Measurements from ENCODE around the gene DLG4.
A peak's percentile ranks its signal among the peaks of the same experiment; 100 is the strongest.

Gene DLG4

DNA sequence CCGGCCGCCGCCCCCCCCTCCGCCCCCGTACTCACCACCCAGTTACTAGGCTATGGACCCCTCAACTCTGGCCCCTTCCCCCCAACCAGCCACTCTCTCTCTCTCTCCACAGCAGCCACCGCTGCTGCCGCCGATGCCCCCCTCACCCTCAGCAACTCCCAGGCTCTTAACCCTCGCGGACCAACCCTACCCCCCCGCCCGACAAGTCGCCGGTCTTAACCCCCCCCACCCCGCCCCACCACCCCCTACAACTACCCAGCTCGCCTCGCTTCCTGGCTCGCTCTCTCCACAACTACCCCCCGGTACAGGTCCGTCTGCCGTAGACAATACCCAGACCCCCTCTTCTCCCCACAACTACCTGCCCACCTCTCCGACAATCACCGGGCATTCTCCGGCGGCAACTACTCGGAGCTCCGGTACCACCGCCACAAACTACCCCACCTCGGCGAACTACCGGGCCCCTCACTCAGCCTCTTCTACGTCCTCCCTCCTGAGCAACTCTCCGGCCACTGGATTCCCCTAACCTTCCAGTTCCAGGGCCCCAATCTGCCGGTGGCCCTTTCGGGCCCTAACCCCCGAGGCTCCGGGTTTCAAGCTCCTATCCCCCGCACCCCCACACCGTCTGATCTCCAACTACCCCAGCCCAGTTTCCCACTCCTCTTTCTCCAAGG, 18.9 kb upstream of the DLG4 start:
- 0% methylated on average over 27 to 32 of the region's 39 CpGs for WGBS, 2 experiments
- no peaks in the 10 kb centered on the region for H3K9me3 ChIP-seq (ENCODE audit: control insufficient read depth, low read length)
- no peaks in the 10 kb centered on the region for H3K27me3 ChIP-seq (ENCODE audit: control insufficient read depth, insufficient read depth, low read length, poor library complexity, severe bottlenecking)
- peaks cover 15% of the 10 kb centered on the region for H3K4me1 ChIP-seq (ENCODE audit: control insufficient read depth, insufficient read depth, low read length)
- H3K4me3 ChIP-seq (ENCODE audit: insufficient read depth, low read depth, low read length) = peak overlapping the region; percentile 70
- peaks cover 22% of the 10 kb centered on the region for H3K36me3 ChIP-seq (ENCODE audit: control insufficient read depth, insufficient read depth, low read length)
- H3K27ac ChIP-seq (ENCODE audit: insufficient read depth, low read depth, low read length, poor library complexity, severe bottlenecking) = peak overlapping the region; percentile 52

- Histone ChIP-seq H3K4me3 (ENCODE audit: insufficient read depth, low read depth, low read length) (peak overlapping the region; percentile 70), H3K27ac (ENCODE audit: insufficient read depth, low read depth, low read length, poor library complexity, severe bottlenecking) (peak overlapping the region; percentile 85), H3K4me1 (ENCODE audit: control insufficient read depth, insufficient read depth, low read length) (peaks cover 15% of the 10 kb centered on the region), H3K36me3 (ENCODE audit: control insufficient read depth, insufficient read depth, low read length) (peaks cover 22% of the 10 kb centered on the region), H3K27me3 (ENCODE audit: control insufficient read depth, insufficient read depth, low read length, poor library complexity, severe bottlenecking) (no peaks in the 10 kb centered on the region), H3K9me3 (ENCODE audit: control insufficient read depth, low read length) (no peaks in the 10 kb centered on the region)
- 0% methylated on average over 69 to 73 of the region's 73 CpGs for WGBS, 2 experiments
These were observed 18.3 kb upstream of the DLG4 start for GRCh38 chr17:7237761-7238419.

GRCh38 chr17:7237266-7237760, 17.7 kb upstream of the DLG4 start:
- Histone ChIP-seq H3K9me3 (ENCODE audit: control insufficient read depth, low read length) (no peaks in the 10 kb centered on the region), H3K4me1 (ENCODE audit: control insufficient read depth, insufficient read depth, low read length) (peaks cover 17% of the 10 kb centered on the region), H3K4me3 (ENCODE audit: insufficient read depth, low read depth, low read length) (peak overlapping the region; percentile 70), H3K27ac (ENCODE audit: insufficient read depth, low read depth, low read length, poor library complexity, severe bottlenecking) (peak overlapping the region; percentile 85), H3K27me3 (ENCODE audit: control insufficient read depth, insufficient read depth, low read length, poor library complexity, severe bottlenecking) (no peaks in the 10 kb centered on the region), H3K36me3 (ENCODE audit: control insufficient read depth, insufficient read depth, low read length) (peaks cover 22% of the 10 kb centered on the region)
- 51 to 55% methylated on average over 6 of the region's 6 CpGs for WGBS, 2 experiments

GRCh38 chr17:7236808-7237207, 17.2 kb upstream of the DLG4 start:
- Histone ChIP-seq H3K4me1 (ENCODE audit: control insufficient read depth, insufficient read depth, low read length) (peaks cover 22% of the 10 kb centered on the region), H3K36me3 (ENCODE audit: control insufficient read depth, insufficient read depth, low read length) (peaks cover 22% of the 10 kb centered on the region), H3K27ac (ENCODE audit: insufficient read depth, low read depth, low read length, poor library complexity, severe bottlenecking) (no peak overlapping the region), H3K9me3 (ENCODE audit: control insufficient read depth, low read length) (no peaks in the 10 kb centered on the region), H3K27me3 (ENCODE audit: control insufficient read depth, insufficient read depth, low read length, poor library complexity, severe bottlenecking) (no peaks in the 10 kb centered on the region), H3K4me3 (ENCODE audit: insufficient read depth, low read depth, low read length) (peak overlapping the region; percentile 70)
- WGBS, 2 experiments = 92 to 93% methylated on average over 6 of the region's 6 CpGs

DNA sequence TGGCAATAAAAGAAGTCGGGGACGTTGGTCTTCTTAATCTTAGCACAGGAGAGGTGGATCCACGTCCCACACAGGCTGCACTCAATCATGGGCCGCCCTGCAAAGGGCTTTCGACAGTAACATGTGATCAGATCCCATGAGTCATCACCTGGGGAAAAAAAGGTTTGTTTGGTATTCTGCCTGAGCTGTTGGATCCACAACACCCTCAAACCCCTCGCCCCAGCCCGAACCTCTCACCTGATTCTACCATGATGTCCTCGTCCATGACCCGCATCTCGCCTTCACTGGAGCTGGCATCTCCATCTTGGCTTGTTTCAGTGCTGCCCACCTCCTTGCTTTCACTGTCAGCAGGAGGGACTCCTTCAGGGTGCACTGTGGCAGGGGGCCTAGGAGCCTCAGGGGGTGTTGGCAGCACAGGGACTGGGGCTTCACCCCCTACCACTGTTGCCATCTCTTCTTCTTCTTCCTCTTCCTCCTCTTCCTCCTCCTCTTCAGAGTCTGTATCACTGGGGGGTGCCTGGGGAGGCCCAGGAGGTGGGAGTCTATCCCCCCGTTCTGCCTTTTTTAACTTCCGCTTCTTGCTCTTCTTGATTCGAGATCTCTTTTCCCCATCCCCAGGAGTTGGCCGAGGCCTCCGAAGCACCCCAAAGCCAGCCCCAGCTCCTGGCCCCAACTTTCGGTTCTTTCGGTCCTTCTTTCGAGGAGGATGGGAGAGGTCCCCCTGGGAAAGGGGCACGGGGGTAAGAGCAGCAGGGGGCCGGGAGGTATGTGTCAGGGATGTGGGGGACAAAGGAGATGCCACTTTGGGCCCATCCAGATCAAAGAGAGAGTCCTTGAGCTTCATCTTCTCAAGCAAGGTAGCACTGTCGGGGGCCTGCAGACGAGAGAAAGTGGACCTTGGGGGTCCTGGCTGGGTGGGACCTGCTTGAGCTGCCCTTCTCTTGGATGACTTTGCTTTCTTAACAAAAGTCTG, 16.3 kb upstream of the DLG4 start:
- no peaks in the 10 kb centered on the region for H3K27me3 ChIP-seq (ENCODE audit: control insufficient read depth, insufficient read depth, low read length, poor library complexity, severe bottlenecking)
- H3K9me3 ChIP-seq (ENCODE audit: control insufficient read depth, low read length) = no peaks in the 10 kb centered on the region
- 92% methylated on average over 22 of the region's 22 CpGs for WGBS, 2 experiments
- H3K36me3 ChIP-seq (ENCODE audit: control insufficient read depth, insufficient read depth, low read length) = peaks cover 22% of the 10 kb centered on the region
- H3K27ac ChIP-seq (ENCODE audit: insufficient read depth, low read depth, low read length, poor library complexity, severe bottlenecking) = no peak overlapping the region
- no peak overlapping the region for H3K4me3 ChIP-seq (ENCODE audit: insufficient read depth, low read depth, low read length)
- peaks cover 21% of the 10 kb centered on the region for H3K4me1 ChIP-seq (ENCODE audit: control insufficient read depth, insufficient read depth, low read length)

DNA sequence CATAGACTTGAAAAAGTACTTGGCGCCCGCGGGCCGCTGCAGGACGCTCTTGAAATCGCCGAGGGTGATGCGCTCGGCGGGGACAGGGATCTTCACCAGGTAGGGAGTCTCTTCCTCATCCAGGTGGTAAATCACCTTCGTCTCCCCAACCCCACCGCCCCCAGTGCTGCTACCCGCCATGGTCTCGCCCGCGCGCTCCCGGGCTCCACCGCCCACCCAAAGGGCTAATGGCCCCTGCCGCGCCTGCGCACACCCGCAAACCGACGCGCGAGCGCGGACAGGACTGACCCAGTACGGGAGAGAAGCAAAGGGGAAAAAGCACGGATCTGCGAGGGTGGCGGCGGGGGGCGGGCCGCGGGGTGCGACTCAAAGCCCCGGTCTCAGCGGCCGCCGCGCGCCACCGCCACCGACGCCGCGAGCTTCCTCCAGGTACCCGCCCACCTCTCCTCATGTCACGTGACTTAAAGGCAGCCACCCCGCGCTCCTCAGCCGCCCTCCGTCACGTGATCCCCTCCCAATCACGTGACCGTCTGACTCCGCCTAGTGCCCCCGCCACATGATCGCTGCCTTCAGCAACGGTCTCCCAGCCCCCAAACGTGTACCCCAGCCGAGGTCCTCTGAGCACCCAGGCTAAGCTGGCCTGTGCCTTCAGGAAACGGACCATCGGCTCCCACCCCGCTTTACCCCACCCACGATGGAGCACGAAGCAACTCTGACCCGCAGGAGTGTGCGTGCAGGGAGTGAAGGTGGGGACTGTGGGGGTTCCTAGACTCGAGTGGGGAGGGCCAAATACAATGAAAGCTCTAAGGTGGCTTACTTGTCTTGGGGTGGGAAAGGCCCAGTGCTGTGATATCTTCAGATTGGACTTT, 14.7 kb upstream of the DLG4 start, which contains the start of gene DVL2:
Gene DVL2, minus strand, starts transcription at position 435 of the 869 bp plus-strand sequence. Its CDS starts 255 bp downstream, at position 180.
- Histone ChIP-seq H3K27ac (ENCODE audit: insufficient read depth, low read depth, low read length, poor library complexity, severe bottlenecking) (peak within 1 kb of the TSS; percentile 88), H3K9me3 (ENCODE audit: control insufficient read depth, low read length) (no peaks in the 10 kb centered on the region), H3K4me1 (ENCODE audit: control insufficient read depth, insufficient read depth, low read length) (peaks cover 19% of the 10 kb centered on the region), H3K27me3 (ENCODE audit: control insufficient read depth, insufficient read depth, low read length, poor library complexity, severe bottlenecking) (no peaks in the 10 kb centered on the region), H3K4me3 (ENCODE audit: insufficient read depth, low read depth, low read length) (peak within 1 kb of the TSS; percentile 95), H3K36me3 (ENCODE audit: control insufficient read depth, insufficient read depth, low read length) (peaks cover 28% of the 10 kb centered on the region)
- WGBS, 2 experiments = 2 to 3% methylated on average over 72 of the region's 72 CpGs

DNA sequence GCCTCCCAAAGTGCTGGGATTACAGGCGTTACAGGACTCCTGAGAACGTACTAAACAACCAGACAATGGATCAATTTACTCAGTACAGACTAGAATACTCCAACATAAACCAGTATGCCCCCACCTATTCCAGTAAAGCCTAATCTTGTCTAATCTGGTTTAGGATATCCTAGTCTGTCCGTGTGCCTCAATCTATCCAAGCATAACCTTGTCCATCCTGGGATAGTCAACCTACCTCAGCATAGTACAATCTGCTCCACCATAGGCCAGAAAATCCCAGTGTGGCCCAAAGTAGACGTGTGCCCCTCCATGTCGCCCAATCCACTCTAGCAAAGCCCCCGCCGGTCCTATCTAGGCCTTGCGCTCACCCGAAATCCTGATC, 14.1 kb upstream of the DLG4 start:
- Histone ChIP-seq H3K27me3 (ENCODE audit: control insufficient read depth, insufficient read depth, low read length, poor library complexity, severe bottlenecking) (no peaks in the 10 kb centered on the region), H3K9me3 (ENCODE audit: control insufficient read depth, low read length) (no peaks in the 10 kb centered on the region), H3K4me1 (ENCODE audit: control insufficient read depth, insufficient read depth, low read length) (peaks cover 19% of the 10 kb centered on the region), H3K36me3 (ENCODE audit: control insufficient read depth, insufficient read depth, low read length) (peaks cover 34% of the 10 kb centered on the region), H3K4me3 (ENCODE audit: insufficient read depth, low read depth, low read length) (peak overlapping the region; percentile 95), H3K27ac (ENCODE audit: insufficient read depth, low read depth, low read length, poor library complexity, severe bottlenecking) (peak overlapping the region; percentile 88)
- WGBS, 2 experiments = 1 to 2% methylated on average over 9 of the region's 9 CpGs

- 93 to 95% methylated on average over 5 of the region's 5 CpGs for WGBS, 2 experiments
- Histone ChIP-seq H3K36me3 (ENCODE audit: control insufficient read depth, insufficient read depth, low read length) (peaks cover 48% of the 10 kb centered on the region), H3K4me1 (ENCODE audit: control insufficient read depth, insufficient read depth, low read length) (peaks cover 14% of the 10 kb centered on the region)
These were observed 12.5 kb upstream of the DLG4 start for GRCh38 chr17:7232114-7232513.

DNA sequence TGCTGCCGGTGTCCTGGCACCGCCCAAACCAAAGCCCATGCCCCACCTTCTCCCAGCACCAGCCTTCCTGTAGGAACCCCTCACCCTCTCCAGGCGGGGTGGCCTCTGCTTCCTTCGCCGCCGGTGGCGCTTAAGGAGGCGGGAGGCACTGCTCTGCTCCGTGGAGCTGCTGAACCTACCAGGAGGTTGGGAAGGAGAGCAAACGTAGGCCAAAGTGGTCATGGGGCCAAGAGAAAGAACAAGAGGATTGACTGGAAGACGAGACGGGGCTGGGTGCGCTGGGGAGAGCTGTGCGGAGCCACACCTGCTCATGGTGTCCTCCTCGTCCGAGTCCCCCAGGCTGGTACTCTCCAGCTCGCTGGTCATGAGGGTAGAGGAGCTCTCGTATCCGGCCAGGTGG, 9.9 kb upstream of the DLG4 start:
- Histone ChIP-seq H3K4me3 (ENCODE audit: insufficient read depth, low read depth, low read length) (no peak overlapping the region), H3K36me3 (ENCODE audit: control insufficient read depth, insufficient read depth, low read length) (peaks cover 52% of the 10 kb centered on the region), H3K4me1 (ENCODE audit: control insufficient read depth, insufficient read depth, low read length) (peaks cover 9% of the 10 kb centered on the region), H3K27me3 (ENCODE audit: control insufficient read depth, insufficient read depth, low read length, poor library complexity, severe bottlenecking) (no peaks in the 10 kb centered on the region), H3K9me3 (ENCODE audit: control insufficient read depth, low read length) (no peaks in the 10 kb centered on the region), H3K27ac (ENCODE audit: insufficient read depth, low read depth, low read length, poor library complexity, severe bottlenecking) (no peak overlapping the region)
- 96 to 97% methylated on average over 19 of the region's 19 CpGs for WGBS, 2 experiments

More at GRCh38 chr17:7232114-7232513, 12.5 kb upstream of the DLG4 start:
- Histone ChIP-seq H3K27ac (ENCODE audit: insufficient read depth, low read depth, low read length, poor library complexity, severe bottlenecking) (no peak overlapping the region), H3K9me3 (ENCODE audit: control insufficient read depth, low read length) (no peaks in the 10 kb centered on the region), H3K4me3 (ENCODE audit: insufficient read depth, low read depth, low read length) (peak overlapping the region; percentile 0), H3K27me3 (ENCODE audit: control insufficient read depth, insufficient read depth, low read length, poor library complexity, severe bottlenecking) (no peaks in the 10 kb centered on the region)
